Renal cortex interstitium (tissue), 11 donors: ENCODE data around the gene CBLC. TPM values are rescaled to one million over a fixed set of nuclear protein-coding genes. Genes with fewer than 3 reads are reported as not detected.

Experiments
- DNase-seq, 11 donors: peaks; one replicate each; pipeline ENCODE4 v3.0.0-alpha.2; 2013; ENCODE audit warnings: low read depth in 9 of 11, low spot score in 4 of 11; ENCODE audit errors: extremely low read depth in 1 of 11
- polyA plus RNA-seq, 3 donors: library from polyadenylated mRNA; unstranded; fragments of 120-200 nt; gene quantifications; one replicate each; pipeline ENCODE4 v1.2.1, GENCODE V29; 2013; ENCODE audit not compliant: insufficient read length in 3 of 3

CBLC gene
- polyA plus RNA-seq, 3 donors: 5.4 to 10.1 (median 5.6) TPM

DNA sequence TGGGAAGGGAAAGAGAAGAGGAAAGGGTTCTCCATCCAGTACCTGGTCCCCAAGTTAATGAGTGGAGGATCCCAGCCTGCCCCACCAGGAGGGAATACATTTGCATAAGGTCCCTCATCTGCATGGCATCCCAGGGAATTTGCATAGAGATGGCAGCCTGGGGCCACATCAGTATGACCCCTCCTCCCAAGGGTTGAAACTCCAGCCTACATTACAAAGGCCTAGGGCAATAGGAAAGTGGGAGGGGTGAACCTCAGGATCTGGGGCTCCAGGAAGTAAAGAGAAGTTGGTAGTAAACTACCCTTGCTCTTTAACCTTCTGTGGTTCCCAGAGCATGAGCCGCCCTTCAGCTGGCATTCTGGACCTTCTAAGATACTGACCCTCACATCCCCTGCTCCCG, 61.6 kb downstream of the CBLC start:
- no peak for DNase-seq

DNA sequence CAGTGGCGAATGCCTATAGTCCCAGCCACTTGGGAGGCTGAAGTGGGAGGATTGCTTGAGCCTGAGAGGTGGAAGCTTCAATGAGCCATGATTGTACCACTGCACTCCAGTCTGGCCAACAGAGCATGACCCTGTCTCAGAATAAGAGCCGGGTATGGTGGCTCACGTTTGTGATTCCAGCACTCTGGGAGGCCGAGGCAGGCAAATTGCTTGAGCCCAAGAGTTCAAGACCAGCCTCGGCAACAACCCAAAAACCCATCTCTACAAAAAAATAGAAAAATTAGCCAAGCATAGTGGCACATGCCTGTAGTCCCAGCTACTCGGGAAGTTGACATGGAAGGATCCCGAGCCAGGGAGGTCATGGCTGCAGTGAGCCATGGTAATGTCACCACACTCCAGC, 63.1 kb downstream of the CBLC start:
- DNase-seq: no peak

DNA sequence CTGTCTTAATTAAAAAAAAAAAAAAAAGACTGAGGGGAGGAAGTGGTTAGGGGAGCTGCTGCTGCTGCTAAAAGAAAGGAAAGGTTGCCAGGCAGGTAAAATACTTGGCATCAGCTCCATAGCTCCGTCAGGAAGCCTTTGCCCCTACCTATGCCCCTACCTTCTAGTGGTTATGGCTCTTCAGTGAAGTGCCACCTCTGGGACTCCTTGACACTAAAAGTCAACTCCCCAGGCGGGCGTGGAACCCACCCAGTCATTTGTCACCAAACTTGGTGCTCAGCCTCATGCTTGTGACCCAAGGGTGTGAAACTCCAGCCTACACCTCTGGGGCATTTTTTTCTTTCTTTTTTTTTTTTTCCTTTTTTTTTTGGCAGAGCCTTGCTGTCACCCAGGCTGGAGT, 63.5 kb downstream of the CBLC start:
- DNase-seq: no peak

DNA sequence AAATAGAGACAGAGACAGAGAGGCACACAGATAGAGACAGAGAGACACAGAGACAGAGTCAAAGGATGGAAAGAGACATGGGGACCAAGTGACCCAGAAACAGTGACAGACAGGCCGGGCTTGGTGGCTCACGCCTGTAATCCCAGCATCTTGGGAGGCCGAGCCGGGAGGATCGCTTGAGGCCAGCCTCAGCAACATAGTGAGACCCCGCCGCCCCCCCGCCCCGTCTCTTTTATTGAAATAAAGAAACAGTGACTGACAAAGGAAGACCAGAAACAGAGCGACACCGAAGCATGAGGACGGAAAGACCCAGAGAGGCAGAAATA, 67.6 kb downstream of the CBLC start:
- DNase-seq: no peak

DNA sequence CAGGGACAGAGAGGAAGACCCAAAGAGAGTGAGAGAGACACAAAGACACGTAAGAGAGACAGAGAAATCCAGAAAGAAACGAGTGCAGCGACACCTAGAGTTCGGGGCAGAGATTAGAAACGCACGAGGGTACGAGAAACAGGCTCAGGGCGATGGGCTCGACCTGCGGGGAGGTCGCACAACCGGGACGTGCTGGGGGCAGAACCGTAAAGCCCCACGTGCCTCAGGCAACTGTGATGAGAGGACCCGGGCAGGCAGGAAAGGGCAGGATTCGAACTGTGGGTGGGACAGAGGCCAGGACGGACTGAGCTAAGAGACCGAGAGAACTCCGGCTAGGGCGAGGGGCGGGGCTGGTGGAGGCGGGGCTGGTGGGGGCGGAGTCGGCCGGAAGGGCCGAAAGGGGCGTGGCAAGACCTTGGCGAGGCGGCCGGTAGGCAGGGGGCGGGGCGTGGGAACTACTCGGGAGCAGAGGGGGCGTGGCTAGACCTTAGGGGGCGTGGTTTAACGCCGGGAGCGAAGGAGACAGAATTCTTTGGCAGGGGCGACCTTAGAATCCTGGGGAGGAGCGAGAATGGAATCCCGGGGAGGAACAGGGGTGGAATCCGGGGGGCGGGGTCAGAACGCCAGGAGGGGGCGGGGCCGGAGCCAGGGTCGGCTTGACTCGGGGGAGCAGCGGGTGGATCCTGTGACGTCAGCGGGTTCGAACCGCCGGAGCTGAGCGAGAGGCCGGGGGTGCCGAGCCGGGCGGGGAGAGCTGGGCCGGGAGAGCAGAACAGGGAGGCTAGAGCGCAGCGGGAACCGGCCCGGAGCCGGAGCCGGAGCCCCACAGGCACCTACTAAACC, 68.1 kb downstream of the CBLC start, which contains the start of gene NECTIN2:
Gene NECTIN2 (plus strand): TSS at position 686 of the 843 bp plus-strand sequence. CDS start 229 bp downstream, outside the sequence.
- DNase-seq: peak; percentile 95 to 99 (median 98)

DNA sequence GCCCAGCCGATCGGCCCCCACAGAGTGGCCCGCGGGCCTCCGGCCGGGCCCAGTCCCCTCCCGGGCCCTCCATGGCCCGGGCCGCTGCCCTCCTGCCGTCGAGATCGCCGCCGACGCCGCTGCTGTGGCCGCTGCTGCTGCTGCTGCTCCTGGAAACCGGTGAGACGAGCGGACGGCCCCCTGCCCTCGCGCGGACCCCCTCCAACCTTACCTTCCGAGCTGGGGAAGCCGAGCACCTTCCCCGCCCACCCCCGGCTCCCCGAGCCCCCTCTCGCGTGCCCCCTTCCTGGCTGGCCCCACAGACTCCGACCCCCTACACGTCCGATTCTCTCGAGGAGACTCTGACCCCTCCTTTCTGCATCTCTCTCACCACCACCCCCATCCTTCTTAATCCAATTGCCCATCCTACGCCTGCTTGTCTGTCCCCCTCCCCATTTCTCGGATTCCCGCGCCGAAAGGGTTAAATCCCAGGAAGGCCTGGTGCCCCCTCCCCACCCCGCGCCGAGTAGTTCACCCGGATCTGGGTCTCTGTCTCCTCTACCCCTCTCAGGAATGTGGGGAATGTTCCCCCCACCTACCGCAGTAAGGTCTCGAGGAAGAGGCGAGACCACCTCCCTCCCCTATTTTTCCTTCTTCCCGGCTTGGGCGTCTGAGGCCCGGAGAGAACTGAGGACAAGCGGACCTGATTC, 68.9 kb downstream of the CBLC start:
- peak in 9 of 11 donors; percentile 33 to 75 (median 59) for DNase-seq

DNA sequence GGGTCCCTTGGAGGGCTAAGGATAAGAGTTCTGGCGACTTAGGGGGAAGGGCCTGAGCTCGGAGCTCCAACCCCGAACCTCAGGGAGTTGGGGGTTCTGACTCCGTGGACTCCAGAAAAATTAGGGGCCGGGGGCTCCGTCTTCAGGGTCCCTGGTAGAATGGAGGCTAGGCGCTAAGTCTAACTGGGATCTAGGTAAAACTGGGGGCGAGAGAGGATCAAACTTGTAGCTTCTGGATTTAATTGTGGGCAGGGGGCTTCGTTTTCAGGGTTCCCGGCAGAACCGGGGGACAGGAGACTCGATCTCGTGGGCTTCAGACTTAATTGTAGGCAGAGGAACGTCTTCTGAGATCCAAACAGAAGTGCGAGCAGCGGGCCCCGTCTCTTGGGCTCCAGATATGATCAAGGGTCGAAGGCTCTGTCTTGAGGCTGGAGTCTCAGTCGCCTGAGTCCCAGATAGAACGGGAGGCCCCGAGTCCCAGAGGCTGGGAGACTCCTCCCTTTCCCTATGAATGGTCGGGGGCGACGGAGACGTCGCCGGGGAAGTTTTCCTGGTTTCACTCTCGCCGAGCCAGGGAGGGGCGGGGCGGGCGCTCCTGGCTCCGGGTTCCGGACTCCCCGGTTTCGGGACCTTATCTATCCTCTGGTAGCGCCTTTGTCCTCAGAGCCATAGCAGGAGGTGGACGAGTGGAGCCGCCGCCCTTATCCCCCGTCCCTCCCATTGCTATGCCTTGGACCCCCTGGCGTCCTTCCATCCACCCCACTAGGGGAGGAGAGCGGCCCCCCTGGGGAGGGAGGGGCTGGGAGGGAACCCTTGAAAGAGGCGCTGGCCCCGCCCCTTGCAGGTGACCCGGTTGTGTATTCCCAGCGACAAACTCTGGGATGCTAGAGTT, 69.7 kb downstream of the CBLC start:
- peak in 9 of 11 donors; percentile 44 to 71 (median 55) for DNase-seq

DNA sequence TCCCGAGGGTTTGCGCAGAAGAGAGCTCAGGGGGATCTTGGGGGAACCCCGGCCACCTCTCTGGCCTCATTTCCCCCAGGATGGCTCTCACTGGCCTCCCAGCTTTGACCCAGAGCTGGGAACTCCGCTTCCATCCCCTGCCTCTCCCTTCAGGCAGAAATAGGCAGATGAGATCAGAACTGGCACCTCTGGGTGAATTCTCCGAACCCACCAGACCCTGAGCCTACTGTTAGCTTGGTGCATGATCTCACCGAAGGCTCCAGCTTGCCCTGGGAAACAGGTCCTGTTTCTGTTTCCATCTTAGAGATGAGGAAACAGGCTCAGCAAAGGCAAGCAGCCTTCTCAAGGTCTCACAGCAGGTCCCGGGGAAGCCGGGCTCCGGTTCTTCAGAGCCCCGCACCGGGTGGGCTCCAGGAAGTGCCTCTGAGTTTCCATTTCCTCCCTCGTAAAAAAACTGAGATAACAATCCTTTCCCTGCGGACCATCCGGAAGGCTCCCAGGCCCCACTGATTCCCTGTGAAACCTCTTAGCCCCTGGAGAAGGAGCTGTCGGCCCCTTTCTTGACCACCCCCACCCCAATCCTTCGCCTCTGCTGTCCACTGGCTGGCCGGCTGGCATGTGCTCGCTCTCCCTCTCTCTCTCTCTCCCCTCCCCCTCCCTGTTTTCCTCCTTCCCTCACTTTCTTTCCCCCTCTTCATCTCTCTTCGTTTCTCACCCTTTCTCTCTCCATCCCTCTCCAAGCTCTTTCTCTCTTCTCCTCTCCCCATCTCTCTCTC, 70.5 kb downstream of the CBLC start:
- DNase-seq: peak in 5 of 11 donors; percentile 33 to 56 (median 47)

DNA sequence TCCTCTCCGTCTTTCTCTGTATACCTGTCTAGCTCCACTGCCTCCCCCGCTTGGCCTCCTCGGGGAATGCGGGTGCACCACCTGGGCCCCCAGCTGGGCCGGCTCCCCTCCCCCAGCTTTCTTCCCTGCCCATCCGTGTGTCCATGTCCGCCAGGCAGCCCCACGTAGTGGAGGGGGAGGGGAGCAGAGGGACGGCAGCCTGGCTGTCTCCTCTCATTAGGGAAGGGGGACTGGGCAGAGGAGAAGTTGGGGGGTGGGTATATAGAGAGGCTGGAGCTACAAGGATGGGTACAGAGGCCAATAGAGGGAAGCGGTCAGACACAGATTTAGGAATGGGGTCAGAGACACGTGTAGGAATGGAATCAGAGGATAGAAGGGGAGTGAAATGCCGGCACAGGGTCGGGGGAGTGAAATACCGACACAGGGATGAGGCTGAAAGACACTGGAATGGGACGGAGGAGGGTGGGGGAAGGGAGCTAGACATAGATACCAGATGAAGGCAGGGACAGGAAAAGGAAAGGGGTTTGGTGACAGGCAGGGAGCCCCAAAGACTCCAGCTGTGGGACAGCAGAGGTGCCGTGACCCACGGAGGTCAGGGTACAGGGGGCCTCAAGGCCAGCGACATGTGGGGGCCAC, 71.2 kb downstream of the CBLC start:
- DNase-seq: peak in 8 of 11 donors; percentile 31 to 76 (median 53)

Other genes with a start within 250 kb of the CBLC start
- gene CEACAM20, start 248.2 kb upstream of the CBLC start, polyA plus RNA-seq: not detected
- 1 to 10 TPM in 1 of 3 donors, under 1 TPM in 2; 0.83 to 2.4 (median 0.92) TPM for gene IGSF23, start 164.3 kb upstream of the CBLC start, polyA plus RNA-seq
- gene PVR, start 134.0 kb upstream of the CBLC start, polyA plus RNA-seq: 10 to 100 TPM; 31.9 to 37.7 (median 34.1) TPM
- 10 to 100 TPM; 12.3 to 24.0 (median 12.5) TPM for gene CEACAM19, start 106.4 kb upstream of the CBLC start, polyA plus RNA-seq
- not detected for gene CEACAM16, start 78.7 kb upstream of the CBLC start, polyA plus RNA-seq
- gene BCL3, start 29.2 kb upstream of the CBLC start, polyA plus RNA-seq: 10 to 100 TPM in 1 of 3 donors, 1 to 10 TPM in 2; 4.4 to 14.3 (median 9.0) TPM
- 100 to 1,000 TPM; 433 to 689 (median 663) TPM for gene BCAM, start 31.2 kb downstream of the CBLC start, polyA plus RNA-seq
- 100 to 1,000 TPM; 152 to 171 (median 163) TPM for gene NECTIN2, start 68.4 kb downstream of the CBLC start, polyA plus RNA-seq
- gene TOMM40, start 113.4 kb downstream of the CBLC start, polyA plus RNA-seq: 10 to 100 TPM; 38.5 to 53.5 (median 46.5) TPM
- gene APOE, start 127.9 kb downstream of the CBLC start, polyA plus RNA-seq: 100 to 1,000 TPM; 280 to 456 (median 412) TPM
- 10 to 100 TPM; 11.1 to 13.2 (median 11.4) TPM for gene APOC1, start 136.7 kb downstream of the CBLC start, polyA plus RNA-seq
- gene APOC4, start 164.3 kb downstream of the CBLC start, polyA plus RNA-seq: not detected
- gene APOC2, start 168.2 kb downstream of the CBLC start, polyA plus RNA-seq: 10 to 100 TPM; 13.6 to 16.6 (median 13.7) TPM
- gene CLPTM1, start 177.5 kb downstream of the CBLC start, polyA plus RNA-seq: 100 to 1,000 TPM; 113 to 136 (median 125) TPM
- gene RELB, start 223.6 kb downstream of the CBLC start, polyA plus RNA-seq: 1 to 10 TPM; 4.0 to 7.8 (median 6.2) TPM